HG03060 (cell line): ENCODE data around the gene MYBBP1A.

ENCODE experiments used
- ATAC-seq: cut with Tn5 transposase; IDR thresholded peaks from one replicate; pipeline ENCODE4 v1.9.1; 2021; ENCODE audit warnings: low read depth, moderate number of reproducible peaks; ENCODE audit not compliant: unreplicated experiment

MYBBP1A gene

GRCh38 chr17:4507361-4508111 lies 47.6 kb downstream of the MYBBP1A start:
- no peak for ATAC-seq

GRCh38 chr17:4506892-4507291 lies 48.3 kb downstream of the MYBBP1A start:
- ATAC-seq = no peak

DNA sequence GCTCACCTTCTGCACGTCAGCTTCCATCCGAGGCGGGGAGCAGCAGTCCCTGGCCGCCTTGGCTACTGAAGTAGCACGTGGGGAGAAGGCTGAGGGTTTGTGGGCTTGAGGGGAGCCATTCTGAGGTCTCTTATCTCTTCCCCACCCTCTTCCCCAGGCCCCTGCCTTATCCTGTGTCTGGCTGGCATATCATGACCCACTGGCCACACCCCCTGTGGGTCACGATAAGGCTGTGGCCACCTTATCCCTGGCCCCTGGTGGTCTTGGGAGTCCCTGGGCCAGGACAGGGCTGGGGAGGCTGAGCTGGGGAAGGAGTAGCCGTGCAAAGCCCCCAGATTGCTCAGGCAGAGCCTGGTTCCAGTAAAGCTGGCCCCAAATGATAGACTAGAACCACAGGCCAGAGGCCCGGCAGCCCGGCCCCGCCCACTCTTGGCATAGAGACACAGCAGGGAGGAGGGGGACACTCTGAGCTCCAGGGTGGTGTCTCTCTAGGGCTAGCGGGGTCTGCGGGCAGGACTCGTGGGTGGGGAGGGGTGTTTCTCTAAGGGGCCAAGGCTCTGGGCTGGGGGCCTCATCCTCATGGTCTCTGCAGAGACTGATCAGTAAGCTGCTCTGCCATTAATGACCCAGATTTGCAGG lies 48.9 kb downstream of the MYBBP1A start:
- ATAC-seq = no peak

DNA sequence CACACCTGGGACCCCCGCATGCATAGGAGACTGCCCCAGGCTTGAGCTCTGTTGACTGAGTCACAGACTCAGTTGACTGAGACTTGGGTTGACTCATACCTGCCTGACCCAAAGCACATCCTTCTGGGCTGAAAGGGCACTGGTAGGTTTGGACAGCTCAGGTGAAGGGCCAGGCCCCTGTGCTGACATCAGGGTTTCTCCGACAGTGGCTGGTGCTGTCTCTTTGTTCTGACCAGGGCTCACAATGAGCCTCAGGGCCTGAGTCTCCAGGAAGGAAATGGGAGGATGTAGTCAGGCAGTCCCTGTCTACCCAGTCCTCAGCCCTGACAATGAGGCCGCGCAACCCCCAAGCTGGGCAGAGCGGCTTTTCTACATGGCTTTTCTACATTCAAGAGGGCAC lies 50.0 kb downstream of the MYBBP1A start:
- no peak for ATAC-seq

DNA sequence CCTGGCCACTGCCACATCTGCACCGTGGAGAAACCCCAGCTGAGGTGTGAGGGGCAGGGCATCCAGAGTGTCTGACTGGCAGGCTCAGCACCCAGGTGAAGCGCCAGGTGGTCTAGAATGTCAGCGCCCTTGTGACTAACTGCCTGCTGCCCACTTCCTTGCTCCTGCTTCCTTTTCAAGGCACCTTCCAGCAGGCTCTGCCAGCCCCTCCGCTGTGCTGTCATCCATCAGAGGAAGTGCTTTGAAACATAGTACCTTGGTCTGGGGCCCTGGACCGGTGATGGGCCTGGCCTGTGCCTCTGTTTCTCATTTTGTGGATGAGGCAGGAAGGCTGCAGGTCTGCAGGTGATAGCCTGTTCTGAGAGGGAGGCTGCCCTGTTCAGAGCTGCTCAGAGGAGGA lies 51.0 kb downstream of the MYBBP1A start:
- no peak for ATAC-seq

GRCh38 chr17:4503283-4504025 lies 51.7 kb downstream of the MYBBP1A start:
- no peak for ATAC-seq

- no peak for ATAC-seq
Observed at GRCh38 chr17:4502466-4503154, 52.6 kb downstream of the MYBBP1A start.

DNA sequence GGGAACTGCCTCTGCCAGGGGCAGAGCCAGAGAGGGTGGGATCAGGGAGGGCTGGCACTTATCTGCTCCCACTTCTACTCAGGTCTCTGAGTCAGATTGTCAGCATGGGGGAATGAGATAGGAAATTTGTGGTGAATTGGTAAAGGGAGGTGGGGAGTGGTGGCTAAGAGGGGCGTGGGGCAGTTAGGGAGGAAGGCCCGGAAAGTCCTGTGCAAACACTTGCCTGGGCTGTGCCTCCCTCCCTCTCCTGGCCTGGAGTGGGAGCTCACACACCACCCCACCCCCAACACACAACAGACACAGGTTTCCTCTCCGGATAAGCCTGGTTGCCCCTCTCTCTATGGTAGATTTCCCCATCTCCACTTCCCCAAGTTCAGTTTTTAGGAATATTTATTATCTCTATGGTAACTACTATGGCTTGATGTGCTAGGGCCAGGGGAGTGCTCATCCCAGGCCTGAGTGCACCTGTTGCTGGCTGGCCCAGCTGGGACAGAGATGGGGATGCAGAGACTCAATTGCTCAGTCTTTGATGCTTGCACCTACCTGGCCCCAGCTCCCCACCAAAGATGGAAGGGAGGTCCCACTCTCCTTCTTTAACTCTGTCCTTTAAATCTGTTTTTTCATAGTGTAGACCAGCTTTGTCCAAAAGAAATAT lies 53.8 kb downstream of the MYBBP1A start:
- no peak for ATAC-seq

- no peak for ATAC-seq
Observed at GRCh38 chr17:4500191-4500571, 55.0 kb downstream of the MYBBP1A start.

- no peak for ATAC-seq
Observed at GRCh38 chr17:4499431-4500190, 55.6 kb downstream of the MYBBP1A start.

DNA sequence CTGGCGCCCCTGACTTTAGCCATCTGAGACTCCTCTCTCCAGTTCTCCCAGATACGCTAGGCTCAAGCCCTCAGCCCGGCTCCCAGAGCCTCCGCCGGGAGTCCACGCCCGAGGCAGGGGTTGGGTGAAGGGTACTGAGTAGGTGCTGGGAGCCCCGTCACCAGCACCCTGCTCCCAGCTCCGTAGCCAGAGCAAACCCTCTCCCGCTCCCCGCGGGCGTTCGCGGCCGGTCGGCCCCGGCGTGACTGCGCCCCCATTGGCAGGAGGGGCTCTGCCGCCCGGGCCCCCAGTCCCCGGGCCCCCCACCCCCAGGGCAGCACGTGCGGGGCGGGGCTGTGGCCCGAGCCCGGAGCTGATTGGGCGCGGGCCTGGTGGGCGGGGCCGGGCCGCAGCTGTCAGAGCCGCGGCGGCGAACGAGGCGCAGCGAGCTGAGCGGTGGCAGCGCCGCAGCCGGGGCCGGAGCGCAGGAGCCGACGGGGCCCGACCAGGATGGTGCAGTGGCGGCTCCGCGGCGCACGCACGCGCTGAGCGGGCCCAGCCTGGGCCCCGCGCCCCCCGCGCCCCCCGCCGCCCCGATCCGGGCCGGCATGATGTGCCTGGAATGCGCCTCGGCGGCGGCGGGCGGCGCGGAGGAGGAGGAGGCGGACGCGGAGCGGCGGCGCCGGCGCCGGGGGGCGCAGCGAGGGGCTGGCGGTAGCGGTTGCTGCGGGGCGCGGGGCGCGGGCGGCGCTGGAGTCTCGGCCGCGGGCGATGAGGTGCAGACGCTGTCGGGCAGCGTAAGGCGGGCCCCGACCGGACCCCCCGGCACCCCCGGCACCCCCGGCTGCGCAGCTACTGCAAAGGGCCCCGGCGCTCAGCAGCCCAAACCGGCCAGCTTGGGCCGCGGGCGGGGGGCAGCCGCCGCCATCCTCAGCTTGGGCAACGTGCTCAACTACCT lies 56.5 kb downstream of the MYBBP1A start, which contains the start of gene SPNS2:
TSS of gene SPNS2 (plus strand) at position 421 of the 937 bp plus-strand sequence. CDS start at position 588, 167 bp downstream.
- ATAC-seq = no peak

- no peak for ATAC-seq
Observed at GRCh38 chr17:4497101-4497824, 57.9 kb downstream of the MYBBP1A start.

GRCh38 chr17:4492721-4493561 lies 62.2 kb downstream of the MYBBP1A start:
- ATAC-seq = no peak

GRCh38 chr17:4490637-4491061 lies 64.5 kb downstream of the MYBBP1A start:
- ATAC-seq = no peak

DNA sequence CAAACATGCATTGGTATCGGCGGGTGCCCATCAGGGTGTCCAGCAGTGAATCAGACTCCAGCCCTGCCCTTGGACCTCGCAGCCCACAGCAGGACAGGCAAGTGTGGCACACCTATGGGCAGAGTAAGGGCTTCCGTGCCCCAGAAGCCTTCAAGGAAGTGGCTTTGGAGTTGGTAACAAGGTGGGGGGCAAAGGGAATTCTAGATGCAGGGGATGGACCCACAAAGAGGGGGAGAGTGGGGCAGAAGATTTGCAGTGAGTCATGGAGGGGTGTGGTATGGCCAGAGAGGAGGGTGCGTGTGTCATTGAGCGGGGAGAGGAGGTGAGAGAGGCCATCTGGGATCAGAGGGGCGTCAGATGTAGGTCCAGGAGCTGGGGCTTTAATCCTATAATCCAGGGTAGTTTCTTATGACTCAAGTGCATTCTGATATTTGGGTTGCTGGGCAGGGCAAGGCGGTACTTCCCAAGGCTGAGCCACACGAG lies 65.0 kb downstream of the MYBBP1A start:
- no peak for ATAC-seq

GRCh38 chr17:4488989-4489595 lies 66.1 kb downstream of the MYBBP1A start:
- ATAC-seq = no peak
